GM19099 (cell line): ENCODE data around the gene CDH4.

Experiments used
- POLR2A ChIP-seq: IDR thresholded peaks from 3 replicates; pipeline ENCODE4 v1.6.1; 2011; ENCODE audit warnings: low read depth; ENCODE audit not compliant: insufficient read length; ENCODE audit errors: extremely low read depth

CDH4 gene

GRCh38 chr20:61513124-61514017 is 261.3 kb downstream of the CDH4 start:
- no peak for TF ChIP-seq POLR2A

GRCh38 chr20:61514018-61514365 is 261.9 kb downstream of the CDH4 start:
- no peak for TF ChIP-seq POLR2A

- no peak for TF ChIP-seq POLR2A
These were observed 262.3 kb downstream of the CDH4 start for GRCh38 chr20:61514396-61514795.

GRCh38 chr20:61514805-61515505 is 262.9 kb downstream of the CDH4 start:
- TF ChIP-seq POLR2A = no peak

- TF ChIP-seq POLR2A = no peak
These were observed 263.9 kb downstream of the CDH4 start for GRCh38 chr20:61515922-61516321.

GRCh38 chr20:61516346-61517208 is 264.5 kb downstream of the CDH4 start:
- no peak for TF ChIP-seq POLR2A

- TF ChIP-seq POLR2A = no peak
These were observed 265.4 kb downstream of the CDH4 start for GRCh38 chr20:61517419-61517818.

GRCh38 chr20:61518424-61518951 is 266.4 kb downstream of the CDH4 start:
- TF ChIP-seq POLR2A = no peak

GRCh38 chr20:61519488-61519887 is 267.4 kb downstream of the CDH4 start:
- TF ChIP-seq POLR2A = no peak

GRCh38 chr20:61520076-61520892 is 268.2 kb downstream of the CDH4 start:
- TF ChIP-seq POLR2A = no peak

GRCh38 chr20:61520893-61521460 is 268.9 kb downstream of the CDH4 start:
- no peak for TF ChIP-seq POLR2A

- TF ChIP-seq POLR2A = no peak
These were observed 269.8 kb downstream of the CDH4 start for GRCh38 chr20:61521687-61522420.

- no peak for TF ChIP-seq POLR2A
These were observed 270.5 kb downstream of the CDH4 start for GRCh38 chr20:61522498-61523090.
